Astrocyte of the hippocampus (primary cell): ENCODE results near the gene DLG2.

Experiments used
- DNase-seq: peaks from one replicate; pipeline ENCODE4 v3.0.0; 2011; ENCODE audit warnings: low read depth, low spot score

Gene DLG2

DNA sequence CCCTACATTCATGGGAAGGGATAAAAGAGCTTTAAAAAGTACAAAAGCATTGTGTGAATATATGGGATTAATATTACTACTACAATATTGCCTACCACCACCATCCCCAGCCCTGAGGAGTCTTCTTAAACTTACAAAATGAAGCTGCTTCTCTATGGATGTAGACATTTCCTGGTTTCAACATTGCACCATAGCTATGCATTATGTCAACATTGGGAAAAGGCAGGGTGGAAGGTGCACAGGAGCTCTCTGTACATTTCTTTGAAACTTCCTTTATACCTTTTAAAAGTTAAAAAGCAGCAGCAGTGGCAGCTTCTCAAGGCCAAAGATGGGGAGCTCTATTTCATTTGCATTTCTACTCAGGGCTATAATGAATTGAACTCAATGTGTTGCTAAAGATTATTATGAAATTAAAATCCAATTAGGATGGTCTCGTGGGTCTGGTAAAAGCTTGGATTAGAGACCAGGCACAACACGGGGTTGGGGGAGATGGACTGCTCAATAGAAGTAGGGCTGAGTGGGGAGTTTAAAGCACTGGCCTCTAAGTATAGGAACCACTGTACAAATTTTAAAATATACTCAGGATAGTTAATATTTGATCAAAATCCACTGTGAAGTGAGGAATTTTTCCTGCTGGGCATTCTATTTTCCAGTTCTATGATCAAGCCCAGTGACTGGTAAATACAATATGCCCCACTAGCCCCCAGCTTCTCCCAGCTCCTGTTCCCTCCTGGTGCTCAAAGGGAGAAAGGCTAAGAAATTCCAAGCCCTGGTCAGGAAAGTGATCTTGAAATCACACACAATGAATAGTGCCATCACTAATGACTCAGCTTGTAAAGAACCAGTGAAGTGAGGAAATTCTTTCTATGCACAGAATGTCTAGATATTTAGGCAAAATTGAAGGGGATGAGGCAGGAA lies 1978.3 kb downstream of the DLG2 start:
- DNase-seq = peak; percentile 39

DNA sequence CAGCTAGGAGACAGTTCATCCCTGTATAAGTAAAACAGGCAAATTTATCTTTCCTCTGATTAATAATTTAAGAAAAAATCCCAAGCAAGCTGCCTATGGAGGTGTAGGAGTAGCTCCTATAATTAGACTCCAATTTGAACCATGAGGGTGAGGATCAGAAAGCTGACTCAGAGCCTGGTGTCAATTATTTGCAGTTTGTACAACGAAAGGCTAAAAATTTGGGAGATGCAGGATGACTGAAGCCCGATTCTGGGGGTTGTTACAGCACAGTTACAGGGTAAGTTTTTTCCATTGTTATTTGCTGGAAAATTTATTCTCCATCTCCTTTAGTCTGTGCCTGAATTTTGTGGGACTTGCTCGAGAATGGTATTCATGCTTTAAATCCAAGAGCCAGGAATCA lies 1981.6 kb downstream of the DLG2 start:
- no peak for DNase-seq

DNA sequence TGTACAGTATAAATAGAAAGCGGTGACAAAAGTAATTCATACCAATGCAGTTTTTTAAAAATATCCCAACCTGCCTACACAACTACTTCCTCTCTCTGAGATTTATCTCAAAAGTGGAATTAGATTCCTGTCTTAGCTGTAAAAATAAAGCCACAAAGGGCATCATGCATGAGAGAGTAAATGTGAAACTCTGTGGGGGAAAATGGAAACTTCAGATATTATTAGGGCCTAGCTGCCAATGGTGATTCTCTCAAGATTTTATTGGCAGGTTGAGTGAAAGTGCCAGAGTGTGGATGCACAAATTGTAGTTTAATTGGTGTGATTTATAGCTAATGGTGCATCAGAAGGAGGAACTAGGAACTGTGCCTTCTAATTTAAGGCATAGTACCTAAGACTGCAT lies 1984.0 kb downstream of the DLG2 start:
- DNase-seq = no peak

DNA sequence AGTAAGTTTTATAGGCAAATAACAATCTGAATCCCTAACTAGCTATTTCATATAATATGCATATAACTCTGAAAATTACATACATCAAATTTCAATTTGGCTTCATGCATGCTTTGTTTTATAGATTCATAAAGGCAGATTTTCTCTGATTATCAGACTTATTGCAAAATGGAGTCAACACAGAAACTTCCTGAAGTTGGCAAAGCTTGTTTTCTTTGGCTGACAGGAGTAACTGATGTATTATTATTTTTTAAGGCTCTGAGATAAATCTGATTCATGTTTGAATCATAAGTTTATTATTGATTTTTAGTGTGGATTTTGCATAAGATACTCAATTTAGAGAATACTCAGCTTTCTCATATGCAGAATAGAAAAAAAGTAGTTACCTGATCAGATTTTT lies 1984.6 kb downstream of the DLG2 start:
- DNase-seq = no peak

DNA sequence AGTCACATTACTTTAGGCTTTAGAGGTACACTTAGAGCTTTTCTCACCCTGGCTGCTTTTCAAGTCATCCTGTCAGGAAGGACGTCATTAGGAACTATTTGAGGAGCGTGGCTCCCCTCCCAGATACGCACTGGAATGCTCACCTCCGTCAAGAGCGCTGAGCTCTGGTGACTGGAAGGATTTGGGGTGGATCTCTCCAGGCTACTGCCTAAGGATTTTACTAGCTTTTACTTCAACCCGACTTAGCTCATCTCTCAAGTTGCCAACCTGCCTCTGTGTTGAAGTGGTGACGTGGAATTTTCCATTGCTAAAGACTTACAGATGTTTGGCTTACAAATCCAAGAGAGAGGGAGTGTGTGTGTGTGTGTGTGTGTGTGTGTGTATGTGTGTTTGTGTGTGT lies 1985.6 kb downstream of the DLG2 start:
- no peak for DNase-seq

DNA sequence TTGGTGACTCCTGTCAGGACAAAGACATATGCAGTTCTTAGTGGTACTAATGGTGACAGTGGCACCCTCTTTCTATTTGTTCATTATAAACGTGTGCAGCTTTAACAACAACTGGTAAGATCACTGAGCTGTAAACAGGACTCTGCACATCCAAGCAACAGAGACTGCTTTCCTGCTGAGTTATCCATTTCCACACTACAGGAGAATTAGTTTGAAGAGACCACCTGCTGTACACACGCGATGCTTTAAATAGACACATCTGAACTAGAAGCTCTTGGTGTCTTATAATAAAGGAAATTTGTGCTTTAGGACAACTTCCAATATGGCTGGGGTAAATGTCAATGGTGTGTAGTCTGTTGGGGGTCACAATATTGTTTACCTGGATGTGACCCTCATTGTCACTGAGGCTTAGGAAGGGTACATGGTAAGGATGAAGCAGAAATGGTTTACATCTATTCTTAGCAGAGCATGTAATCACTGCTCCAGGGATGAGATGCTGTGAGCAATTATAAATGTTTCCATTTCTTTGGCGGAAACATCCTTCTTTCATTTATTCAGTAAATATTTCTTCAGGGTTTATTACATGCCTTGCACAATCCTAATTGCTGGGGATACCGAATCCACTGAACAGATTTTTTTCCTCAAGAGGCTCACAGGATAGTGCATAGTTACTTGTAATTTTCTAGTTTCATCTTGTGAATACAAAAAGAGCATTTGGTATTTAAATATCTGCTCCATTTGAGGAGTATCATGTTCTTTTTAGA lies 1987.0 kb downstream of the DLG2 start:
- DNase-seq = no peak

DNA sequence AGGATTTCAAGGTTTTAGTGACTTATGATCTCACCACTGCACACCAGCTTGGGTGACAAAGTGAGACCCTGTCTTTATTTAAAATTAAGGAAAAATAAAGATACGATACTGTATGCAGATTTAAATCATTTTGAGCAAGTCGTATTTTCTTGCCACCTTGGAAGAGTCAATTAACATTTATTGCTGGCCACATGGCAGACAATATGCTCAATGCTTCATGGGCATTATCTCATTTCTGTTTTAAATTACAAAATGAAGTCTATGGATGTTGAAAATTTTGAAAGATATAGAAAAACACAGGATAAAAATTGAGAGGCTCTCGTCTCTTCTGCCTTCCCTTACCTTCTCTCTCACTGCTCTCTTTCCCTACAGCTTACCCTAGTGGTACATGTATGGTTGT lies 1992.0 kb downstream of the DLG2 start:
- DNase-seq = no peak

DNA sequence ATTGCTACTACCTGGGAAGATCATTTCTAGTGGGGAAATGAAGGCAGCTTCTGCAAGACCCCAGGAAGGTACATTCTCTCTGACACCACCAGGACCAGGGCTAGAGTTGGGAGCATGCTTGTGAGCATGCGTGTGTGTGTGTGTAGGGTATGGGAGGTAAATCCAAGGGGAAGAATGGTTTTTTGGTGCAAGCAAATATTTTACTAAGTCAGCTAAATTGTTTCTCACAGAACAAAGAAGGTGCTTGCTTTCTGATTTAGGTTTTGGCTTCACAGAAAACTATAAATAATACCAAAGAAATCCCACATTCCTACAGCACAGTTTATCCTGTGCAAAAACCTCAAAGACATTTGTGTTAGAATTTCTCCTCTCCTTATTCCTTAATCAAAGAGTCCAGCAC lies 1996.9 kb downstream of the DLG2 start:
- DNase-seq = no peak

DNA sequence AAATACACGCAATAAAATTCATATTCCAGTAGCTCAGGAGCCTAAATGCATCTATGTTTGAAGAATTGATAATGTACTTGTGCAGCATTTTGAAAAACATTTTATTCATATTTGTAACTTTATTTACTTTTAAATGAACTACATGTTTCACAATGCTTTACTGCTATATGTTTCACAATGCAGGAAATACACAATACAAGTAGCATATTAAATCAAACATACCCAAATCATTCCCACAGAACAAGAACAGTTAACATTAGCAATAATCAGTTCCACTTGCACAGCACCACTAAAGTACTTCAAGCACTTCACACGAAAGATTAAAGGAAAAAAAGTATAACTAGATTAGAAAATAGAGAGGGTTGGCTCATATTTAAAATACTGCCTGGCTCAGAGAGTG lies 1997.4 kb downstream of the DLG2 start:
- no peak for DNase-seq

DNA sequence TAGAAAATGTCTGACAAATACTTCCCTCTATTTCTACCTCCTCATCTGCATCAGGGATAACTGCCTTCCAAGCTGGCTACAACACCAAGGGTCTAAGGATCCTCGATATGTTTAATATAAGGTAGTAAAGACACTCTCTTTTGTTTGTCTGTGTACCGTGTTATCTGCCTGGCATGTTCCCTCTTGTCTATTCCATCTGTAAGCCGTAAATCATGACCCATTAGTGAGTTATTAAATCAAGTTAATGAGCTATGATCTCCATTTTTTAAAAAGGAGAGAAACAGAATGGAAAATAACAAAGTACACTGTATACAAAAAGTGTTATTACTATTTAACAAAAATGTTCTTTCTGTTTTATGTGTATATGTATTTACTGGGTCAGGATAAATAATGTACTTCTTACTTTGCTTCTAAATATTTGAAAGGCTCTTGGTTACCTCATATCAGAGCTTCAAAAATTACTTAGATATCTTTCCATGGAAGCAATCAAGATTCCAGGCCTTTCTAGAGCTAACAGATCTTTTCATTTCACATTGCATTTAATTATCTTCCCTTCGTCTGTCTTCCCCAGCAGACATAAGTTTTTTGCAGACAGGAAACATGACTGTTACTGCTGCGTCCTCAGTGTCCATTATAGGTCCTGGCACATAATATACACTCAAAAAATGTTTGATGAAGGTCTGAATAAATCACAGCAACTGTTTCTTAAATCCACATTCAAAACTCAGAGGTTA lies 1998.4 kb downstream of the DLG2 start:
- no peak for DNase-seq

DNA sequence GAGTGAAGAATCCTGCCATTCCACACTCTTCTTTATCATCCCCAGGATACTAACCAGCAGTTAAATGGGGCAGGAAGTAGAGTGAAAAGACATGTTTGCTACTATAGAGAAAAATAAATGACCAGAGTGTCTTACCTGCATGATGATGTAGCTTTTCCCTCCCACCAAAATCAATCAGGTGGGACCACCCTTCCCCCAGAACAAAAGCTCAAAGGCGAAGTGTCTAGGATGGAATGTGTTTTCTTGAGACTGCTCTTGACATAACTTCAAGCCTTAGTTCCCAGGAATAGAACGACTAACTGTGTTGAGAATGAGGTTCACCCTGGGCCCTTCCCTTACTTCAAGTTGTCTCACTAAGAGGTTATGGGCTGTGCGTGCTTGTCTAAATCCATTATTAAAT lies 2001.8 kb downstream of the DLG2 start:
- no peak for DNase-seq

DNA sequence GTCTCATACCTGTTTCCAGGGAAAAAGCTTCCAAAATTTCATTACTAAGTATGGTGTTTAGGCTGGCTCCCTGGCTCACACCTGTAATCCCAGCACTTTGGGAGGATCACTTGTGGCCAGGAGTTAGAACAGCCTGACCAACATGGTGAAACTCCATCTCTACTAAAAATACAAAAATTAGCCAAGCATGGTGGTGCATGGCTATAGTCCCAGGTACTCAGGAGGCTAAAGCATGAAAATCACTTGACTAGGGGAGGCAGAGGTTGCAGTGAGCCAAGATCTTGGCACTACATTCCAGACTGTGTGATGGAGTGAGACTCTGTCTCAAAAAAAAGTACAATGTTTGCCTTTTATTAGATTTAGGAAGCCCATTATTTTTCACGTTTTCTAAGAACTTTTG lies 2009.5 kb downstream of the DLG2 start:
- no peak for DNase-seq

DNA sequence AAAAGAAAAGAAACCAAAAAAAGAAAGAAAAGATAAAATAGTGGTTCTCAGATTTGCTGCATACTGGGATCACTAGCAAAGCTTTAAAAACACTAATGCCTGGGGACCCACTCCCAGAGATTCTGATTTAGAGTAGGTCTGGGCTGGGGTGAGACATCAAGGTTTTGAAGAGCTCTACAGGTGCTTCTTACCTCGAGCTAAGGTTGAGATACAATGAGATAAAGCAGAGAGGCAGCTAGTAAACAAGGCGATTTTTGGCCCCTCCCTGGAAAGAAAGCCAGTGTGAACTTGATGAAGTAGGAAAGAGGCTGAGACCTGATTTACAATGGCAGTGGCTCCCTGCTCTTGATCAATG lies 2013.4 kb downstream of the DLG2 start:
- no peak for DNase-seq

DNA sequence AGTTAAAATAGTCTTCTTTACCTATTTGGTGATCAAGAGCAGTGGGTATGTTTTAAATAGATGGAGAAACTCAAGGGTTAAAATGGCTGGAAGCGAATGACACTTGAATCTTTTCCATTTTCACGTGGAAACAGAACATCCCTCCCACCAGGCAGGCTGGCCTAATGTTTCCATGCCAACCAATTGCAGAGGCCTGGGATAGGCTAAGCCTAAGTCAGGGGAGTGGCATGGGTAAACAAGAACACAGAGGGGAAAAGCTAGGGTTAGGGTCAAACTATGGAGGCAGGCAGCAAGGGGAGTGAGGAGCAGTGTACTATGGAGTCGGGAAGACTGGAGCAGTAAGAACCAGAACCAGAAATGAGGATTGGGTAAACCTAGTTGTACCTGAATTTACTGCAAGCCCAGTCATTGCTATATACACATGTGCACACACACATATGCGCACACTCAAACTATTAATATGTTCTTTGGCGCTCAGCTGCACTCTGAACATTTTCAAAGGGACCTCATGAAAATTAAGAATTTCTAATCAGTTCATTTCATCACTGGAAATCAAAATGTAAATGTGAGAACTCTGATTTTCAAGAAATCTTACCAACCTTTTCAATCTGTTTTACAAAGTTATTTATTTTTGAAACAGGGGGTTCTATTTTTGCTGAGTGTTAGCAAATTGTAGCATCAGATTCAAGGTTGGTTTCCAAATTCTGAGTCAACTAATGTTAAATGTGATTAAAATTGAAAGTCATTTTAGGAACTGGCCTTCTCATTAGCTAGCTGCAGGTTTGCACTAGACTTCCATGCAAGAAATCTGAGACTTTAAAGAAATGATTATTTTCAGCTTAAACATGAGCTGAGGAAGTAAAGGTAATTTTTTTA lies 2014.0 kb downstream of the DLG2 start:
- DNase-seq = no peak

DNA sequence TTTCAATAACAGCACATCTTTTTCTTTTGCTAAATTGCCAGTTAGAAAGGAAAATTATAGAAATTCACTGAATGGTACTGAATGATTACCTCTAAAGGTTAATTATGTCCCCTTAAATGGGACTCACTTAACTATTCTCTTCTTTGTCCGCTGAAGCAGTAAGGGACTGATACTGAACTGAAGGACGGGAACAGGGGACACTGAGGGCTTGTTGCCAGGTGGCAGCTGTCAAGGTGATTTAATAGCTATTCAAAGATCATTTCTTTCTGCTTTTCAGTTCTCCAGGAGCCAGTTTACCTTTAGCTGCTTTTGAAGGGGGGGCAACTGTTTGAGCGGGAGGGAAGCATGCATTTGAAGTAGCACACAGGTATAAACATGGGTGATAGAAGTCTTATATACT lies 2015.5 kb downstream of the DLG2 start:
- no peak for DNase-seq

DNA sequence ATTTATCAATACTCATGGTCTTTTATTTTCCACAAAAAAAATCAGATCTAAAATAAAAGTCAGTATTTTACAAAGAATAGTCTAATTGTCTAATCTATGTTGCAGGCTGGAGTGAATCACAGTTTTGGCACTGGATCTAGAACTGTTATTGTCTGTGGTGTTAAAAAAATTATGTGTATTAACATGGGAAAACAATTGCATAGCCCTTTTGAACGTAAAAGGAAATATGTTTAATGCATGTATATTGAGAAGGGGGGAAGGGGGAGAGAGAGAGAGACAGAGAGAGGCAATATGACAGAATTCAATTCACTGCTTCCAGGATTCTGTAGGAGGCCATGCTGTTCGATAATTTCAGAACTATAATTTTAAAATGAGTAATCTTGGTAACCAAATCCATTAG lies 2016.1 kb downstream of the DLG2 start:
- DNase-seq = peak; percentile 8

DNA sequence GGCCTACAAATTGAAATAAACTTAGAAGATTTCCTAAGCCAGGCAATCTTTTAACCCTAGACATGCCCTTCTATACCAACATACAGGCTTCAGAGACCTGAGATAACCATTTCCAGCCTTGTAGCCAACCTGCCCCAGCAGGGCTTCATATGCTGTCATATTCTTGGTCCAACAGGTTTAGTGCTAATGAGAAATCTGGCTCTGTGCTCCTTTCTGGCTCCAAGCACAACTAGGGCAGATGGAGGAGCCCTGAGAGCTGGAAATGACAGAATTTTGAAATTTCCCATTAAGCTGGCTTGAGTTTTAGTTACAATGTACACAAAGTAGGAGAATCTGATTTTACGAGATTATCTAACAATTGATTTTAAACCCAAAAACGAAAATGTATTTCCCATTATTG lies 2018.0 kb downstream of the DLG2 start:
- DNase-seq = no peak

DNA sequence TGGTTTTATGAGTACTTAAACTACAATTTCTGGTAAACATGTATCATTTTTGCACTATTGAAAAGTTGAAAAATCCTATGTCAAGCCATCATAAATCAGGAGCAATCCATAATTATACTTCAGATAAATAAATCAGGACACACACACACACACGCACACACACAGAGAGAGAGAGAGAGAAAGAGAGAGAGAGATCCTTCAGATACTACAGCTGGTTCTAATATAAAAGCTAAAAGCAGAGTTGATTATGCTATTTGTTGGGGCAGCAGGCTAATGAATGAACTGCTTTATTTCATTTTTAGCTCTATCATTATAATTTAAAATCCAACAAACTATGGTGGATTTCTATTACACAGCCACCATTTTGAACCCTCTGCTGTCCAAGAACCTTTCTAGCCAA lies 2018.6 kb downstream of the DLG2 start:
- no peak for DNase-seq

DNA sequence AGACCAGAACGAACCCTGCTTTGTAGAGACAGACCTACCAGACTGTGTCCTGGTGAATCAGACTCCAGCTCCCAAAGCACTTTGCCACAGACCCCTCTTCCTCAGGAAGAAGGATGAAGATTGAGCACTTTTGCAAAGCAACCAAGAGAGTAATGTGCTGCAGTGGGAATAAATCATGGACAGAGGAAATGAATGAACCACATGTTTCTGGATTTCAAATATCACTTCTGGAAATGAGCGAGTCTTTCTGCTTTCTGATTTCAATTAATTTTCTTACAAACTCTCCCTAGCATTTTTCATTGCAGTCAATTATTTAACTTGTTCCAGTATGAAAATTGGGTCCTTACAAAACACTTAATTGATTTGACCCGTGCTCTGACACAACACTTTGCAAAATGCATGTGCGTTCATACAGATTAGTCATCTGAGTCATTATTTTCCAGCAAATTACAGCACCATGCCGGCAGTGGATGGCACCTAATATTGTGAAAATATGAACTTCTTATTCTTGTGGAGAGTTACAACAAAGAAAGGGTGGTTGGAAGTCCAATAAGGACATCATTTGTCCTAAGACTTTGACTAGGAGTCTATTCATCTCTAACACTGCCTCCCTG lies 2025.1 kb downstream of the DLG2 start:
- no peak for DNase-seq

DNA sequence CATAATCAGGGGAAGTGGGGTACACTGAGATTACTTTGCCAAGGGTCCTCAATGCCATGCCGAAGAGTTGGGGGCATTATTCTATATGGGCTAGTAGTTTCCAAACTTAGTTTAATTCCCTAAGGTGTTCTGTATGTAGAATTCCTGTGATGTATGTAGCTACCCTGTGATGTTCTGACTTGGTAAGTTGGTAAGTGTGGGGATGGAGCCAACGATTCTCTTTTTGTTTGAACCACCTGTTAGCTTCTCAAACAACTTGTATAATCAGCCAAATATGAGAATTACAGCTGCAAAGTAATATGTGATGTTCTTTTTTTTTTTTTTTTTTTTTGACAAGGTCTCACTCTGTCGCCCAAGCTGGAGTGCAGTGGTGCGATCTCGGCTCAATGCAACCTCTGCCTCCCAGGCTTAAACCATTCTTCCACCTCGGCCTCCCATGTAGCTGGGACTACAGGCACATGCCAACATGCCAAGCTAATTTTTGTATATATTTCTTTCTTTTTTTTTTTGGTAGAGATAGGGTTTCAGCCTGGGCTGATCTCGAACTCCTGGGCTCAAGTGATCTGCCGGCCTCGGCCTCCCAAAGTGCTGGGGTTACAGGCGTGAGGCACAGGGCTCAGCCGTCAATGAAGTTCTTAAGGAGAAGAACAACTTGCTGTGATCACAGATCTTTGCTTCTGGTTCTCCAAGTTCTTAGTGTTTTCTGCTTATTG lies 2025.8 kb downstream of the DLG2 start:
- DNase-seq = no peak
